ENCODE data around the gene PYGM. TPM values are rescaled to one million over a fixed set of nuclear protein-coding genes. Genes with fewer than 3 reads are reported as not detected.

PYGM gene
- total RNA-seq, 4 donors from 2014 or later = 1.1 to 2.7 (median 1.2) TPM

- no peak for TF ChIP-seq POLR2AphosphoS5 (IDR thresholded peaks at IDR 0.05)
- no peak for TF ChIP-seq POLR2A (IDR thresholded peaks at IDR 0.05)
- no peak for TF ChIP-seq EP300 (IDR thresholded peaks at IDR 0.05)
- TF ChIP-seq, protein P1, sequence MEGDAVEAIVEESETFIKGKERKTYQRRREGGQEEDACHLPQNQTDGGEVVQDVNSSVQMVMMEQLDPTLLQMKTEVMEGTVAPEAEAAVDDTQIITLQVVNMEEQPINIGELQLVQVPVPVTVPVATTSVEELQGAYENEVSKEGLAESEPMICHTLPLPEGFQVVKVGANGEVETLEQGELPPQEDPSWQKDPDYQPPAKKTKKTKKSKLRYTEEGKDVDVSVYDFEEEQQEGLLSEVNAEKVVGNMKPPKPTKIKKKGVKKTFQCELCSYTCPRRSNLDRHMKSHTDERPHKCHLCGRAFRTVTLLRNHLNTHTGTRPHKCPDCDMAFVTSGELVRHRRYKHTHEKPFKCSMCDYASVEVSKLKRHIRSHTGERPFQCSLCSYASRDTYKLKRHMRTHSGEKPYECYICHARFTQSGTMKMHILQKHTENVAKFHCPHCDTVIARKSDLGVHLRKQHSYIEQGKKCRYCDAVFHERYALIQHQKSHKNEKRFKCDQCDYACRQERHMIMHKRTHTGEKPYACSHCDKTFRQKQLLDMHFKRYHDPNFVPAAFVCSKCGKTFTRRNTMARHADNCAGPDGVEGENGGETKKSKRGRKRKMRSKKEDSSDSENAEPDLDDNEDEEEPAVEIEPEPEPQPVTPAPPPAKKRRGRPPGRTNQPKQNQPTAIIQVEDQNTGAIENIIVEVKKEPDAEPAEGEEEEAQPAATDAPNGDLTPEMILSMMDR (IDR thresholded peaks at IDR 0.05) = no peak
- no peak for DNase-seq (ENCODE audit: low spot score in 2 of 2)
- Histone ChIP-seq H3K27ac (no peak overlapping the region), H3K4me3 (no peak overlapping the region), H3K27me3 (peaks cover 8% of the 10 kb centered on the region), H3K36me3 (no peaks in the 10 kb centered on the region), H3K9me3 (no peaks in the 10 kb centered on the region), H3K4me1 (peaks cover 1% of the 10 kb centered on the region)
- WGBS = no CpG with 5 or more reads among the region's 15 CpGs
These were observed 23.1 kb downstream of the PYGM start for GRCh38 chr11:64736654-64737053.

- Histone ChIP-seq H3K9me3 (no peaks in the 10 kb centered on the region), H3K36me3 (no peaks in the 10 kb centered on the region), H3K27me3 (no peaks in the 10 kb centered on the region), H3K4me3 (no peak overlapping the region), H3K27ac (no peak overlapping the region), H3K4me1 (no peaks in the 10 kb centered on the region)
- no peak for DNase-seq (ENCODE audit: low spot score in 2 of 2)
- 82% methylated on average over 3 of the region's 9 CpGs for WGBS
- TF ChIP-seq, protein P1 (IDR thresholded peaks at IDR 0.05) = no peak
- no peak for TF ChIP-seq EP300 (IDR thresholded peaks at IDR 0.05)
- TF ChIP-seq POLR2AphosphoS5 (IDR thresholded peaks at IDR 0.05) = no peak
- TF ChIP-seq POLR2A (IDR thresholded peaks at IDR 0.05) = no peak
These were observed 24.0 kb downstream of the PYGM start for GRCh38 chr11:64735725-64736259.

GRCh38 chr11:64734811-64735724 lies 24.7 kb downstream of the PYGM start:
- Histone ChIP-seq H3K36me3 (no peaks in the 10 kb centered on the region), H3K27me3 (peaks cover under 1% of the 10 kb centered on the region), H3K4me3 (no peak overlapping the region), H3K9me3 (no peaks in the 10 kb centered on the region), H3K4me1 (no peaks in the 10 kb centered on the region), H3K27ac (no peak overlapping the region)
- TF ChIP-seq EP300 (IDR thresholded peaks at IDR 0.05) = no peak
- TF ChIP-seq POLR2A (IDR thresholded peaks at IDR 0.05) = no peak
- TF ChIP-seq, protein P1 (IDR thresholded peaks at IDR 0.05) = no peak
- no peak for TF ChIP-seq POLR2AphosphoS5 (IDR thresholded peaks at IDR 0.05)
- no peak for DNase-seq (ENCODE audit: low spot score in 2 of 2)
- 74% methylated on average over 12 of the region's 23 CpGs for WGBS

- 82% methylated on average over 3 of the region's 3 CpGs for whole genome bisulfite sequencing
- TF ChIP-seq EP300 (IDR thresholded peaks at IDR 0.05) (no peak), POLR2AphosphoS5 (IDR thresholded peaks at IDR 0.05) (no peak), POLR2A (IDR thresholded peaks at IDR 0.05) (no peak)
- TF ChIP-seq, protein P1 (IDR thresholded peaks at IDR 0.05) = no peak
- H3K27ac ChIP-seq = no peak overlapping the region
- H3K27me3 ChIP-seq = peaks cover 6% of the 10 kb centered on the region
- no peaks in the 10 kb centered on the region for H3K9me3 ChIP-seq
- no peaks in the 10 kb centered on the region for H3K4me1 ChIP-seq
- no peak for DNase-seq (ENCODE audit: low spot score in 2 of 2)
- no peaks in the 10 kb centered on the region for H3K36me3 ChIP-seq
- no peak overlapping the region for H3K4me3 ChIP-seq
These were observed 28.2 kb downstream of the PYGM start for GRCh38 chr11:64731601-64732000.

DNA sequence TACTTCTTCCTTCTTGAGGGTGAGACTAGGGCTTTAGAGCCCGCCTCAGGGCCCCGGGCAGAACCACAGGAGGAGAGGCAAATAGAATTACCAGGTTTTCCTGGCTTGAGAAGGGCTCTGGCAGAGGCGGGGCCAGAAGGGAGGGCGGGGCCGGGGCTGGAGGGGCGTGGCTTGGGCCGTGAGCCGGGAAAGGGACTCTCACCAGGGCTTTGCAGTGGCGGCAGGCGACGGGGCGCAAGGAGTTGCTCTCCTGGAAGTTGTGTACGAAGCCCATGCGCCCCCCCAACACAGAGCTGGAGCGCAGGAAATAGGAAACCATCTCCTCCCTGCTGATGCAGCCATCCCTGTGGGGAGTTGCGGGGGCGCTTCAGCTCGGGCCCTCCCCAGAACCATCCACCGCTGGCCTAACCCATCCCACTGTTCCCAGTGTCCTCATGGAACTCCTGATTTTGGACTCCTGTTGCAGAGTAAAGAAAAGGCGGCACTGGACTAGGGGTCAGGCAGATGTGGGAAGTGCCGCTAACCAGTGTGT lies 29.9 kb downstream of the PYGM start:
- peak in 1 of 2 donors; percentile 62 for DNase-seq (ENCODE audit: low spot score in 2 of 2)
- H3K9me3 ChIP-seq = no peaks in the 10 kb centered on the region
- no peaks in the 10 kb centered on the region for H3K4me1 ChIP-seq
- no peak overlapping the region for H3K4me3 ChIP-seq
- 36% methylated on average over 18 of the region's 21 CpGs for WGBS
- no peak overlapping the region for H3K27ac ChIP-seq
- no peaks in the 10 kb centered on the region for H3K36me3 ChIP-seq
- no peak for TF ChIP-seq POLR2AphosphoS5 (IDR thresholded peaks at IDR 0.05)
- TF ChIP-seq, protein P1 (IDR thresholded peaks at IDR 0.05) = no peak
- no peak for TF ChIP-seq POLR2A (IDR thresholded peaks at IDR 0.05)
- TF ChIP-seq EP300 (IDR thresholded peaks at IDR 0.05) = no peak
- peaks cover 6% of the 10 kb centered on the region for H3K27me3 ChIP-seq
